ENCODE results near the gene WDR18.

WDR18 gene

GRCh38 chr19:1025960-1026782 lies 42.0 kb downstream of the WDR18 start, which contains the start of gene CNN2:
CNN2 (plus strand) TSS chr19:1026608; CDS start chr19:1026662, 54 bp downstream.
- DNase-seq, result peak; percentile 55

GRCh38 chr19:1026783-1027649 lies 42.9 kb downstream of the WDR18 start:
- DNase-seq, result no peak

DNA sequence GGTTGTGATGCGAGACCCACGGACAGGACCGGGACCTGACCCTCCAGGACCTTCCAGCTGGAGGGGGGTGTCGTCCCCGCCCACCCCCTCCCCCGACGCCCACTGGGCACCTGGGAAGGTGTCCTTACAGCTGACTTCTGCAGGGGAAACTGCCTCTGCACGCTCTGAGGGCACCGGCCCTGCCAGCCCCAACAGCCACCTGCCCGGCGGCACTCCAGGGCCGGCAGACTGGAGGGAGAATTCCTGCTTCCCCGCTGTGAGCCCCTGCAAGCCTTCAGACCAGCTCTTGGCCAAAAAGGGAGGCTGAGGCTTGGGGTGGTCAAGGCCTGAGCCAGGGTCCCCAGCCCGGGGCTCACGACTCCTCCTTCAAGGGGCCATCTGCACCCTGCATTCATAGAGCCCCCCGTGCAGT lies 43.5 kb downstream of the WDR18 start:
- no peak for DNase-seq

GRCh38 chr19:1028062-1028926 lies 44.1 kb downstream of the WDR18 start:
- DNase-seq, result peak; percentile 67

DNA sequence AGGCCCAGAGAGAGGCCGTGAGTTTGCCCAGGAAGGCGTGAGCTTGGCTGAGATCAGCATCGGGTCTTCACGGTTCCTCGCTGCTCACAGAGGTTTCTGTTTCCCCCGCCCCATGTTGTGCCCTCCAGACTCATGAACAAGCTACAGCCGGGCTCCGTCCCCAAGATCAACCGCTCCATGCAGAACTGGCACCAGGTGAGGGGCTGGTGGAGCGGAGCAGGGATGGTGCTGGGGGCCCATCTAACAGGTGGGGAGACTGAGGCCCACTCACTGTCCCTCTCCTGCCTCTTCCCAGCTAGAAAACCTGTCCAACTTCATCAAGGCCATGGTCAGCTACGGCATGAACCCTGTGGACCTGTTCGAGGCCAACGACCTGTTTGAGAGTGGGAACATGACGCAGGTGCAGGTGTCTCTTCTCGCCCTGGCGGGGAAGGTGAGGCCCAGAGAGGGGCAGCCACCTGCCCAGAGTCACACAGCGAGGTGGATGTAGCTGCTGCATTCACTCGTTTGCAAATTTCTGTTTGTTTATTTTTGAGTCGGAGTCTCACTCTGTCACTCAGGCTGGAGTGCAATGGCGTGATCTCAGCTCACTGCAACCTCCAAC lies 48.2 kb downstream of the WDR18 start:
- DNase-seq, result no peak

DNA sequence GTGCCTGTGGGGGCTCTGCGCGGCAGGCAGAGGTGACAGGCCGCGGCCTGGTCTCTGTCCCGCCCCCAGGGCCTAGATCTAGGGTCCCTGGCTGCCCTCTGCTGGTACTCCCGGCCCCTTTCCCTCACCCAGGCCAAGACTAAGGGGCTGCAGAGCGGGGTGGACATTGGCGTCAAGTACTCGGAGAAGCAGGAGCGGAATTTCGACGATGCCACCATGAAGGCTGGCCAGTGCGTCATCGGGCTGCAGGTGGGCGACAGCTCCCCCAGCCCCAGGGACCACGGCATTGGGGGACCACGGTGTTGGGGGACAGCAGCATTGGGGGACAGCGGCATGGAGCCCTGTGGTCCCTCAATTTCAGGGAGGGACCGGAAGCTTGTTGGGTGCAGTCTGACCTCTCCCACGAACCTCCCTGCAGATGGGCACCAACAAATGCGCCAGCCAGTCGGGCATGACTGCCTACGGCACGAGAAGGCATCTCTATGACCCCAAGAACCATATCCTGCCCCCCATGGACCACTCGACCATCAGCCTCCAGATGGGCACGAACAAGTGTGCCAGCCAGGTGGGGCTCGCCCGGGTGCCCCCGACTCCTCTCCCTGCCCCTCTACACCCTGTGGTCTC lies 52.0 kb downstream of the WDR18 start:
- DNase-seq, result no peak

- no peak for DNase-seq
Measured at GRCh38 chr19:1037621-1038064, 53.5 kb downstream of the WDR18 start.

DNA sequence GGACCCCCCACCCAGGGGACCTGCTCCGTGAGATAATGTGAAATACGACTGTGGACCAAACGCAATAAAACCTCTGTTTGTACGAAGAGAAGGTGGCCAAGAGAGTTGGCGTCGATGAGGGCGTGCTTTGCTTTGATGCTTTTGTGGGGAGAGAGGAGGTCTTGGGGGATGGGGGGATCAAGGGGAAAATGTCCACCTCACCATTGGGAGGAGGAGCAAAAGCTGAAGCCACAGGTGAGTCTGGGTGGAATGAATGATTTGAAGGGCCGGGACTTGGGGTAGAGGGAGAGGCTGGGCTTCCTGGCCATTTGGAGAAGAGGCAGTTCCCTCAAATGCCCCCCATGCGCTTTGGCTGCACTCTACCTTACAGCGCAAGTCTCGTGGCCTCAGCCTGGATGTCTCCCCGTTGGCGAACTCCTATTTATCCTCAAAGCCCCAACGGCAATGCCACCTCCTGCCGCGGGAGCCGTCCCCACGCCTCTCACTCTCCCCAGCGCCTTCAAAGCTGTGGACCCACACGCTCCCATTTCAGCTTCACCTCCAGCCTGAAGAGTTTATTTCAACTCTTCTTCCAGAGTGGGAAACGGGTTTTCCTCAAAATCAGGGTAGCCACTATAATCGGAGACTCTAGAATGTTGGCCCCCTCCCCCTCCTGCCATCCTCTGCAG lies 55.0 kb downstream of the WDR18 start:
- DNase-seq, result no peak

- peak; percentile 100 for DNase-seq
Measured at GRCh38 chr19:1039646-1040475, 55.7 kb downstream of the WDR18 start, which contains the start of gene ABCA7. ABCA7 (plus strand) TSS chr19:1040107; CDS start chr19:1041362, 1,255 bp downstream.

DNA sequence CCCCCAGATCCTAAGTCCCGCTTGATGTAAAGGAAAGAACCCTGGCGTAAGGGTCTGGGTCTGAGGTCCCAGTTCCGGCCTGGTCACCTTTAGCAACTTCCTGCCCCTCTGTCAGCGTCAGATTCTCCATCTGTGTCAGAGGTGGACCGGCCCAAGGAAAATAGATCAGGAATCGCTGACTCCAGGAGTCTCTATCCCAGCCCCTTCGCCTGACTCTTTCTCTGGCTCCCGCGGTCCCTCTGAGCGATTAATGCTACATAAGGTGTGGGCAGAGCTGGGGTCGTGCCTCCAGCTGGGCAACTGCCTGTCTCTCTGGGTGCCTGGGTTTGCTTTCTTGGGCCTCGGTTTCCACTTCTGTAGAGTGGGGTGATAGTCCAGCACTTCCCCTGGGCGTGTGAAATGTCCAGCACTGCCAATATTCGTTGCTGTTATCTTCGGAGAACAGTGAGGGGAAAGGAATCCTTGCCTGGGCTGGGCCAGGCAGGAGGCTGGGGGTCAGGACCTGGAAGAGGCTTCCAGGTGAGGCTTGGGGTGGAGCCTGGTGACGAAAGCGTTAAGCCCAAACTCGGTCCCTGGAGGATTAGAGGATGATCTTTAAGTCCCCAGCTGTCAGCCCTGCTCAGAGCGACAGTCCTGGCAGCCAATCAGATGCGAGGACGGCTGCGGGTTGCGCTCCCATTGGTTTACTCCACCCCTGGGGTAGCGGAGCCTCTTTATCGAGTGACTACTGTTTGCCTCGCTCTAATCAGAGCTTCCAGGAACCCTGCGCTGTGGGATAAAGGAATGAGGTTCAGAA lies 56.5 kb downstream of the WDR18 start:
- DNase-seq, result peak; percentile 87

DNA sequence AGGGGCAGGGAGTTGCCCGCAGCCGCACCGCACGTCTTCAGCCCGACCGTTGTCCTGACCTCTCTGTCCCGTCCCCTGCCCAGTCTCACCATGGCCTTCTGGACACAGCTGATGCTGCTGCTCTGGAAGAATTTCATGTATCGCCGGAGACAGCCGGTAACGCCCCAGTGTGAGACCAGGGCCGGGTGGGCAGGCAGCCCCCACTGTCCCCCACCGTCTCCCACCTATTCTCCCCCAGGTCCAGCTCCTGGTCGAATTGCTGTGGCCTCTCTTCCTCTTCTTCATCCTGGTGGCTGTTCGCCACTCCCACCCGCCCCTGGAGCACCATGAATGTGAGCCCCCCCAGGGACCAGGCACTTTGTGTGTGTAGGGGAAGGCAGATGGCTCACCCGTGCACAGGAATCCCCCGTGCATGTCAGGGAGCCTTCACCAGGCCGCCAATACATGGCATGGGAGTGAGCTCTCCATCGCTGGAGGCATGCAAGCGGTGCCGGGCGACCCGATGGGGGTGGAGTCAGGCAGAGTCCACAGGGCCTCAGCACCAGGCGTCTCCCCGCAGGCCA lies 57.2 kb downstream of the WDR18 start:
- DNase-seq, result no peak

GRCh38 chr19:1041835-1042685 lies 57.9 kb downstream of the WDR18 start:
- DNase-seq, result no peak

DNA sequence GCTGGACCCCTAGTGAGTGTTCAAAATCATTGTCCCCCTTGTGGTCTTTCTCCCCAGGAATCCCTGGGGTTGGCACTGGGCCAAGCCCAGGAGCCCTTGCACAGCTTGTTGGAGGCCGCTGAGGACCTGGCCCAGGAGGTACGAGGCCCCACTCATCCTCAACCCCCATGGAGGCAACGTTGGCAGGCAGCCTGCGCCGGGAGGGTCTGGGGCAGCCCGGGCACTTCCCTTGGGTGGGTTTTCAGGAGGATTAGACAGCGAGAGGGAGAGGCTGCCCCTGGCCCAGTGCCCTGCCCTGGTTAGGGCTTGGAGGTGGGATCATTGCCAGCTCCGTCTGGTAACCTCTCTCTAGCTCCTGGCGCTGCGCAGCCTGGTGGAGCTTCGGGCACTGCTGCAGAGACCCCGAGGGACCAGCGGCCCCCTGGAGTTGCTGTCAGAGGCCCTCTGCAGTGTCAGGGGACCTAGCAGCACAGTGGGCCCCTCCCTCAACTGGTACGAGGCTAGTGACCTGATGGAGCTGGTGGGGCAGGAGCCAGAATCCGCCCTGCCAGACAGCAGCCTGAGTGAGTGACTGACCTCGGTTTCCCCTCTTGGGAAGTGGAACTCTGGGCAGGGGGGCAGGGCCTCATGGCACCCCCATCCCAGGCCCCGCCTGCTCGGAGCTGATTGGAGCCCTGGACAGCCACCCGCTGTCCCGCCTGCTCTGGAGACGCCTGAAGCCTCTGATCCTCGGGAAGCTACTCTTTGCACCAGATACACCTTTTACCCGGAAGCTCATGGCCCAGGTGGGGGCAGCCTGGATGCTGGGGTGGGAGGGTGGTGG lies 58.8 kb downstream of the WDR18 start:
- no peak for DNase-seq
